HG03439 (cell line): ENCODE measurements around the gene NAPA.
A peak's percentile ranks its signal among the peaks of the same experiment; 100 is the strongest.

Source experiments
- ATAC-seq: cut with Tn5 transposase; IDR thresholded peaks from one replicate; pipeline ENCODE4 v1.9.1; 2021; ENCODE audit warnings: mild to moderate bottlenecking, moderate library complexity; ENCODE audit not compliant: unreplicated experiment

The NAPA gene

GRCh38 chr19:47523473-47523872 lies 8.6 kb upstream of the NAPA start:
- no peak for ATAC-seq

- ATAC-seq, result no peak
Observed at GRCh38 chr19:47521473-47522180, 6.8 kb upstream of the NAPA start.

- ATAC-seq, result no peak
Observed at GRCh38 chr19:47520839-47521238, 6.0 kb upstream of the NAPA start.

GRCh38 chr19:47520343-47520806 lies 5.5 kb upstream of the NAPA start:
- ATAC-seq, result no peak

- no peak for ATAC-seq
Observed at GRCh38 chr19:47518854-47519253, 4.0 kb upstream of the NAPA start.

GRCh38 chr19:47518139-47518538 lies 3.3 kb upstream of the NAPA start:
- ATAC-seq, result no peak

GRCh38 chr19:47514151-47514868 lies 553 bp downstream of the NAPA start:
- ATAC-seq, result peak; percentile 1

GRCh38 chr19:47512948-47513319 lies 1.9 kb downstream of the NAPA start:
- ATAC-seq, result no peak

- no peak for ATAC-seq
Observed at GRCh38 chr19:47512183-47512947, 2.5 kb downstream of the NAPA start.

- ATAC-seq, result no peak
Observed at GRCh38 chr19:47511681-47512080, 3.2 kb downstream of the NAPA start.

GRCh38 chr19:47511128-47511517 lies 3.7 kb downstream of the NAPA start:
- ATAC-seq, result no peak

GRCh38 chr19:47510516-47511127 lies 4.2 kb downstream of the NAPA start:
- no peak for ATAC-seq

GRCh38 chr19:47509973-47510372 lies 4.9 kb downstream of the NAPA start:
- no peak for ATAC-seq

GRCh38 chr19:47509170-47509847 lies 5.6 kb downstream of the NAPA start:
- no peak for ATAC-seq

GRCh38 chr19:47508721-47509120 lies 6.1 kb downstream of the NAPA start:
- no peak for ATAC-seq

GRCh38 chr19:47507924-47508553 lies 6.8 kb downstream of the NAPA start:
- ATAC-seq, result no peak

- no peak for ATAC-seq
Observed at GRCh38 chr19:47507012-47507411, 7.9 kb downstream of the NAPA start.

GRCh38 chr19:47506459-47506858 lies 8.4 kb downstream of the NAPA start:
- no peak for ATAC-seq

GRCh38 chr19:47505506-47505905 lies 9.4 kb downstream of the NAPA start:
- no peak for ATAC-seq

- no peak for ATAC-seq
Observed at GRCh38 chr19:47503826-47504150, 11.1 kb downstream of the NAPA start.
